Globus pallidus (tissue), 1 donor: Measurements from ENCODE around the gene CPNE9.

Experiments
- DNase-seq: peaks from one replicate; pipeline ENCODE4 v3.0.0-alpha.2; 2015; ENCODE audit warnings: low spot score

Gene CPNE9

DNA sequence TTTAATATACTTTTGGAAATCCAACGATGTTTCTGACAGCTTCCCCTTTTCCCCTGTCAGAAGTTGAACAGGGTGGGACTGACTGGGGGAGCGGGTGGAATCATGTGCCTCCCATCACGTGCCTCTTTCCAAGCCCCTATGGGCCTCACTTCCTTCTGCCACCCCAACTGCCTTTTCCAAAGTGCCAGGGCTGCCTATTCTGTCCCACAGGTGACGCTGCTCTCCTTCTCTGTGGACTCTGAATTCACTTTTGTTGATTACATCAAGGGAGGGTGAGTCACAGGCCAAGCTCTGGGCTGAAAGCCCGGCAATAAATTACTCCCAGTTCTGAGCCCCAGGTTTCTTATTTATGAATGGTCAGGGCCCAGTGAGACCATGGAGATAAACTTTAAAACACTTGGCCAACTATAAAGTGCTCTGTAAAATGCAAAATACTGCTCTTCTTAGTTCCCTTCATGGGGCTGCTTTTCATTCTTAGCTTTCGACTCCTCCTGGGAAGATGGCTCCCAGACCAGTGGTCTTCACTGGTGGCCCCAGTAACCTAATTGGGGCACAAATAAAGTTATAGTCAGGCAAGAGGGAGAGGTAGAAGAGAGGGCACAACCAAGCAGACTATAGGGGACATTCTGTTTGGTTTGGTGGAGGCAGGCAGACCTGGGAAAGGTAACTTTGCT lies 12.3 kb downstream of the CPNE9 start:
- DNase-seq: peak; percentile 66

DNA sequence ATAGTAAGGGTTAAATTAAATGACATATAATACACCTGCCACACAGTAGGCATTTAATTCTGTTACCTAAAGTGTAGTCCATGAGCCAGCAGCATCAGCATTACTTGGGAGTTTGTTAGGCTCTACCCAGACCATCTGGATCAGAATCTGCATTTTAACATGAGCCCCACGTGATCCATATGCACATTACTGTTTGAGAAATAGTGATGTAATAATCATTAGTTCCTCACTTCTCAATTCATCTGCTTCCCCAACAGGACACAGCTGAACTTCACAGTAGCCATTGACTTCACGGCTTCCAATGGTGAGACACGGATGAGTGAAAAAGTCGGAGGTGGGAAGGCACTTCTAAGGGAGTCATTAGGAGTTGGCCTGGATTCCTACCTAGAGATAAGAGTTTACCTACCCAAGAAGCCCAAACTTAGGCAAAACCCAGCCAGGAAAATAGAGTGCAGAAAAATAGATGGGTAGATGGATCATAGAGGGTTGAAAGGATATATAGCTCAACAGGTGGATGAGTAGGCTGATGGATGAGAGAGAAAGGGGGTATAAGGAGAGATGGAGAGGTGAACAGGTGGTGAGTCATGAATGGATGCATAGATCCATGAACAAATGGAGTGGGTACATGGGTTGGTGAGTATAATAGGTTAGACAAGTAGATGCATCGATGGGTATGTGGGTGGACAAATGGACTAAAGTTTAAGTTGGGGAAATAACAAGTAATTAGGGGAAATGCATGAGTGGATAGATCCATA lies 13.3 kb downstream of the CPNE9 start:
- no peak for DNase-seq

DNA sequence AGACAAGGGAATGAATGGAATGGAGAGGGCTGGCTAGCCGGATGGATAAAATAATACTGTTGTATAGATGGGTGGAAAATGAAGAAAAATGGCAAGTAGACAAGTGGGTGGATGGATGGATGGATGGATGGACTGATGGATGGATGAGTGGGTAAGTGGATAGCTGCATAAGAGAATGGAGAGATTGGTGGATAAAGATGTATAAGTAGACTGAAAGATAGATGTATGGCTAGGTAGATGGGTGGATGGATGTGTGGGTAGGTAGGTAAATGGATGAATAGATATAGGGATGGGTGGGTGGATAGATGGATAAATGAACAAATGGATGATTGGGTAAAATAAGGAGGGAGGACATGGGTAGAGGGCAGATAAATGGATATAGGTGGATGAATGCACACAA lies 13.9 kb downstream of the CPNE9 start:
- no peak for DNase-seq

DNA sequence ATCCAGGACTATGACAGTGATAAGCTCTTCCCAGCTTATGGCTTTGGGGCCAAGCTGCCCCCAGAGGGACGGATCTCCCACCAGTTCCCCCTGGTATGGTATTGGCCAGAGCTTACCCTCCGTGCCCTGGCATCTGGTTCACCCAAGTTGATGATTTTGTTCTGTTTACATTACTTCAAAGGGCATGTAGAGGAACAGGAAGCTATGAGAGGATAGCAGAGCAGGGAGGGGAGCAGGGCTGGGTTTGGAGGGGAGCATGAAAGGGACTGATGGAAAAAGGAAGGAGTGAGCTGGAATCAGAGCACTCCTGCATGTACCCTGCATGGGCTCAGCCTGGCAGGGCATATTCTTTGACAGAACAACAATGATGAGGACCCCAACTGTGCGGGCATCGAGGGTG lies 14.5 kb downstream of the CPNE9 start:
- DNase-seq: no peak

DNA sequence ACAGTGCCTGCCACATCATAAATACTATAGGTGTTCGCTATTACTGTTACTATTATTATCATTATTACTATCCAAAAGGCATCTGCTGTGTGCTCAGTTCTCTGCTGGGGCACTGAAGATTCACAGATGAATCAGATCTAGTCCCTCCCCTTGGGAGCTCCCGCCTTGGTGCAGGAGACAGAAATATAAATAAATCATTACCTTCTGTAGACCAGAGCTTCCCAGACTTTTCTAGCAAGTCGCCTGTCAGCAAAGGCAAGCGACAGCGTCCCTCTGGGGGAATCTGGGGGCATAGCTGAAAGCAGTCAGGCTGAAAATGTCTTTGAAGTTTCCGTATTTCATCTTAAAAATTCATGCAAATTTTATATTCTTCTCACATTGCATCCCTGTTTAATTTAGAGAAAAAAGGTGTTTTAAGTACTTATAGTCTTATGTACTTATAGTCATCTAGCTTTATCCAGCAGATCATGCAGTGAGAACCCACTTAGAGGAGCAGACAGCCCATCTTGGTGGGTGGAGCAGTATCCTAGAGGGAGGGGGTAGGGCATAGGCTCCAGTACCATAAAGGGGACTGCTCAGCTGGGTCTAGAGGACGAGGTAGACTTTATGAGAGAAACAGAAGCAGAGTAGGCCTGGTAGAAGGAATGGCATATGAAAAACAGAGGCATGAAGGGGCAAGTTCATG lies 17.5 kb downstream of the CPNE9 start:
- no peak for DNase-seq

DNA sequence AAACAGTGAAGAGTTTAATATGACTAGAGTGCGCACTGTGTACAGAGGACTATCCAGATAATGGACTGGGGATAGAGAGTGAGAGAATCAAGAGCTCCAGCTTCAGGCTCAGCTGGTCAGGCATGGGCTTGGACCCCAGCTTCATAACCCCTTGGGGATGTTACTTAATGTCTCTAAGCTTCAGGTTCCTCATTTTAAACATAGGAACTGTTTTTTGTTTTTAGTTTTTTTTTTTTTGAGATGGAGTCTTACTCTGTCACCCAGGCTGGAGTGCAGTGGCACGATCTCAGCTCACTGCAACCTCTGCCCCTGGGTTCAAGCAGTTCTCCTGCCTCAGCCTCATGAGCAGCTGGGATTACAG lies 18.0 kb downstream of the CPNE9 start:
- no peak for DNase-seq

DNA sequence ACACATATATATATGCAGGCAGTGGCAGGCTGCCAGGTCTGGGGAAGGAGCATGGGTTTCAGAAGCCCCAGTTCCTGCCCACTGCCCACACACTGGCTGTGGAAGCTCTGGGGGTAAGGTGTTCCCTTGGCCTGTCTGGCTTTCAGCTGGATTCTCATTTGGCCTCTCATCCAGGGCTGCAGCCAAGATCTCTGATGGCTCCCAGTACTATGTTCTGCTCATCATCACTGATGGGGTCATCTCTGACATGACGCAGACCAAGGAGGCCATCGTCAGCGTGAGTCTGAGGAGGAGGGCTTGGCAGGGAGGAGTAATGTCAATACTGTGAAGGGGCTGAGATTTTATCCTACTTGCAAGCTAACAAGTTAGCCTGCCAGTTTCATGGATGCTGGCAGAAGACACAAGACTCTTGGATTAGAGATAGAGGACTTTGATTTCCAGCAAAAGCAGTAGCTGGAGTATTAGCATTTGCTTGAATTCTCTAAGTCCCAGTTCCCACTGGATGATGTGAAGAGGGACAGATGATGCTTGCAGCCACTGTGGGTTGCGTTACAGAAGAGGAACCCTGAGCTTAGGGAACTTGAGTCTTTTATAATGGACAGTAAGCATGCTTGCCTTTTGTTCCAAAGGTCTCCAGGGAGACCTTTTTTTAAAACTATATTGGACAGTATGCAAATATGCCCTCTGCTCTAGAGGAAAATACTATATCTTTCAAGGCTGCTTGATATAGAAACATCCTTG lies 22.3 kb downstream of the CPNE9 start:
- DNase-seq: no peak

DNA sequence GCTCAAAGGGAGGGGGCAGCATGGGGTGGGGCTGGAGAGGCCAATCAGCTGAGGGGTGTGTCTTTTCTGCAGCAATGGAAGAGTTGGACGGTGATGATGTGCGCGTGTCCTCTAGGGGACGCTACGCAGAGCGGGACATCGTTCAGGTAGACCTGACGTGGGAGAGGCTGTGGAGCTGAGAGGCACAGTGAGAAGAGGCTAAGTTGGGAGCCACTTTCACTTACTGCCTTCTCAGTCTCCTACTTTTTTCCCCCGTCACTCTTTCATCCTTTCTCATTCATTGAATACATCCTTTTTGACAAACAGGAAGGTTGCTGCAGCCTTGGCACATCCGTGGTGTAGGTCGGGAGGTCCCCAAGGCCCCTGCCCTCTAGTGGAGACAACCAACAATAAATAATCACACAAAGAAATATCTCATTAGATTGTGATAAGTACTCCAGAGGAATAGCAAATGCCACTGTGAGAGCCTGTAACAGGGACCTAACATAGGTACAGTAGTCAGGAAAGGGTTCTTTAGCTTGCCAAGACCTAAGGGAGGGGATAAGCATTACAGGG lies 23.5 kb downstream of the CPNE9 start:
- DNase-seq: no peak

DNA sequence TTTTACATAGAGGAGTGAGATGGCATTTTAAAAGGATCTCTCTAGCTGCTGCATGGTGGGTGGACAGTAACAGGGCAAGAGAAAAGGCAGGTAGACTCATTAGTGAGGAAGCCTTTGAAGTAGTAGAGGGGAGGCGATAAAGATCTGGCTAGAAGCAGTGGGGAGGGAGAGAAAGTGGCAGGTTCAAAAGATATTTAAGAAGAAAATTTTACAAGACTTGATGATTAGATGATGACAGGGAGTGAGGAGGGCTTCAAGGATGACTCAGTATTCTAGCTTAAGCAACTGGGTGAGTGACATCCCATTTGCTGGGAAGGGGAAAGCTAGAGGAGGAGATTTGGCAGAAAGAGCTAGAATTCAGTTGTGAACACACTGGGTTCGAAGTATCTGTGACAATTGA lies 24.1 kb downstream of the CPNE9 start:
- DNase-seq: no peak

DNA sequence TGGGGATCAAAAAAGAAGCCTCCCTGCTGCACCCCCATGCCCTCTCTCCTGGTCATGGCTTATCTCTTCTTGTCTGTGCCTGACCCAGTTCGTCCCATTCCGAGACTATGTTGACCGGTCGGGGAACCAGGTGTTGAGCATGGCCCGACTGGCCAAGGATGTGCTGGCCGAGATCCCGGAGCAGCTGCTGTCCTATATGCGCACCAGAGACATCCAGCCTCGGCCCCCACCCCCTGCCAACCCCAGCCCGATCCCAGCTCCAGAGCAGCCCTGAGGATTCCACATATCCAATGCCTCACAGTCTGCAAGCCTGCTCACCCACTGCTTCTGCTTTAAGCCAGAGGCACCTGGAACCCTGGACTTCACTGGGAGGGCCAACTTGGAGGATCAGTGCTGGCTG lies 25.8 kb downstream of the CPNE9 start:
- DNase-seq: no peak

DNA sequence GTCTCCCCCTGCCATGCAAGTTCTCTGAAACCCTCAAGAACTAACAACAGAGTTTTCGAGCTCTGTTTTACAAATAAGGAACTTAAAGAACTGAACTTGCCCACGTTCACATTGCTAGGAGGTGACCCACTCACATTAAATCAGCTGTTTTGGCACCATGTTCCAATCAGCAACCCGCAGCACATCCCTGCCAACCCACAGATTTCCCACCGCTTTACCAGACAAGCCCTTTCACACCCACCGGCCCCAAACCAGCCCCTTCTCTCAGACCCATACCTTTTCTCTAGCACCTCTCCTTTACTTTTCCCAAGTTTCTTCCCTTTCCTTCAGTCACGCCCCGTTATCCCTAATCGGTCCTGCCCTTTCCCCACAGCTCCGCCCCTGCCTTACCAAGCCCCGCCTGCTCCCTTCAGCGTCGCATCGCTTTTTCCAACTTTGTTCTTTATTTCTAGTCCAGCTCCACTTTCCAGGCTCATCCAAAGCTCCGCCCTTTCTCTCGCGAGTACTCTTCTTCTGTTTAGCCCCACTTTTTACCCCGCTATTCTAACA lies 27.1 kb downstream of the CPNE9 start:
- DNase-seq: no peak

DNA sequence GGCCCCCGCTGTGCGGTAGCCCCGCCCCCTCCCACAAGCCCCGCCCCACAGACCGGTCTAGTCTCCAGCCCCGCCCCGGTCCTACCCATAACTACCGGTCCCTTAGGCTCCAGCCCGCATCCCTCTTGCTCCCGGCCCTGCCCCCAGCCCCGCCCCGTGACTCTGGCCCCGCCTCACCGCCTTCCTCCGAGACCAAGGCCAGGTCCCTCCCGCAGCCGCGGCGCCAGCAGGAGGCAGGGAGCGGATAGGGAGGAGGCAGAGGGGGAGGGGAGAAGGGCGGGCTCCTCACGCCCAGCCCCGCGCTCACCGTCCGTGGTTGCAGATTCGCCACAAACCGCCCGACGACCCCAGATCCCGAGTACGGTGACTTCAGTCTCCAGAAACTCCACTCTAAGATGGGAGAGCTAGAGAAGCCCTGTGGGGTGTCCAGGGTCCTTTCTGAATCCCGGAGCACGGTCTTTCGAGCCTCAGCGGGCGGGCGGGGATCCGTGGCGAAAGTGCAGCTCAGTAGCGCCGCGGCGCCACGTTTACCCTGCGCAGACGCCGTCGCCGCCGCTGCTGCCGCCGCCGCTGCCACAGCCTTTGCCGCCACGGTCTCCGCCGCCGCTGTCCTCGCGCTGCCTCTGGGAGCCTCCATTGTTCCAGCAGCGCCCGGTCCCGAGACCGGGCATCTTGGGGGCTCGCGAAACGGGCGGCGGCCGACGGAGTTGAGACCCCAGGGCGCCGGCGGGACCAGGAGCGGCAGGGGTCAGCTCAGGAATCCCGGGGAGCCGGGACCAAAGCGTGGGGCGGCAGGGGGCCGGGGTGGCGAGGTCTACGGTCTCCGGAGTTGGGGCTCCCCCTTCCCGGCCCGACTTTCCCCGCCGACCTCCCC lies 27.8 kb downstream of the CPNE9 start, which contains the start of gene BRPF1:
Gene BRPF1 (plus strand): TSS at position 530 of the 874 bp plus-strand sequence. CDS start 2,406 bp downstream, outside the sequence.
- peak; percentile 100 for DNase-seq

DNA sequence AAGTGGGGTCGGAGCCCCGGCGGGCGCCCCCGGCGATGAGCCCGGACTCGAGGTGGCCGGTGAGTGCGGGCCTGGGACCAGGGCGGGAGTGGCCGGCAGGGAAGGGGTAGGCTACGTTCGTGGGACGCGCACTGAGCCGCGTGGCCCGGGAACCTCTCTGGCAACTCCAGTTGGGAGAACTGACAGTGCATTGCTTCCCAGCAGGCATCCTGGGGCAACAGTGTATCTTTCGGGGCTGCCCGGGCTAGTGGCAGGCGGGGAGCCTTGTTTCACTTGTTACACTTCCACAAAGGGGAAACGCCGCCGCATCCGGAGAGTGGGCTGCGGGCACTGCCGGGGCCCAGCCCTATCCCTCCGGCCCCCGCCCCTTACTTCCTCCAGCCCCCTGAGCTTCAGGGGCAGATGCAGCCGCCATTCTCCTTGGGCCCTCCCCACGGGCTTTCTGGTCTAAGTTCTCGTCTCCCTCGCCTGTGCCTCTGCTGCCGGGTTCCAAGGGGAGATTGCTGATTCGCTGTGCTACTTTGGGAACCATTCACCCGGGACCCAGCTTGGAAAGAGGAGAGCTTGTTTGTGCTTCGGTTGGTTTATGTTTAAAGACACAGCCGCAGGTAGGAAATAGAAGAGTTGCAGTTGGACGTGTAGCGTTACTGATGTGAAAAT lies 28.6 kb downstream of the CPNE9 start:
- no peak for DNase-seq

DNA sequence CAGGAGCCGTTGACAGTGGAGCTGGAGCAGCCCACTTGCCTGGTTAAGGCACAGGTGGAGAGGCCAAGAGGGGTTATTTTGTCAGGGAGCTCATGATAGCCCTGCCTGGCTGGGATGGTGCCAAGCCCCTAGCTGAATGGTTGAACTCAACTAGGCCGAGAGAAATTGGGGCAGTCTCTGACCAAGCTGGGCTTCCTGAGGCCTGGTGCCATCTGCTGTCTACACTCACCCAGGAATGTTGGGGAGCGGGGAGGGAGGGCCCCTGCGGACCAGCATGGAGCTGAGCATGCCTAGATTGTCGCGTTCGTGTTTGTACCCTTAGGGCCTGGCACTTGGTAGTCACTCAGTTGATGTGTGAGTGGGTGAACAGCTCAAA lies 29.1 kb downstream of the CPNE9 start:
- no peak for DNase-seq

DNA sequence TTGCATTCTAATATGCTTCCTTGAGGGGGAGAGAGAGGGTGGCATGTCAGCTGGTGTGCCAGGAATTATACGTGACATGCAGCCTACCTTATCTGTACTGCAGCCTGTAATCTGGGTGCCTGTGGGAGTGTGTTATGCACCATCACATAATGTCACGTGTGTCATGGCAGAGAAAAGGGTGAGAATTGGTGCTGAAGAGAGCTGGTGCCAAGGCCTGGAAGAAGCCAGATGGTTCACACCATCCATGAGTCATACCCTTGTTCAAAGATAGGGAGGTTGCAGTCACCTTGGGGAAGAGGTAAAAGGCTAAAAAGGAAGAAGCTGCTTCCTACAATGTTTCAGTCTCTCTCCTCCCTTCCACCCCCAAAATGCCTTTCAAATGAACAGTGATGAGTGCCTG lies 33.2 kb downstream of the CPNE9 start:
- DNase-seq: no peak

DNA sequence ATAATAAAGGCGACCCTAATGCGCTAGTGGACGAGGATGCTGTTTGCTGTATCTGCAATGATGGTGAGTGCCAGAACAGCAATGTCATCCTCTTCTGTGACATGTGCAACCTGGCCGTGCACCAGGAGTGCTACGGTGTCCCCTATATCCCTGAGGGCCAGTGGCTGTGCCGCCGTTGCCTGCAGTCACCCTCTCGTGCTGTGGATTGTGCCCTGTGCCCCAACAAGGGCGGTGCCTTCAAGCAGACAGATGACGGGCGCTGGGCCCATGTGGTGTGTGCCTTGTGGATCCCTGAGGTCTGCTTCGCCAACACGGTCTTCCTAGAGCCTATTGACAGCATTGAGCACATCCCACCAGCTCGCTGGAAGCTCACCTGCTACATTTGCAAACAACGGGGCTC lies 35.5 kb downstream of the CPNE9 start:
- no peak for DNase-seq

DNA sequence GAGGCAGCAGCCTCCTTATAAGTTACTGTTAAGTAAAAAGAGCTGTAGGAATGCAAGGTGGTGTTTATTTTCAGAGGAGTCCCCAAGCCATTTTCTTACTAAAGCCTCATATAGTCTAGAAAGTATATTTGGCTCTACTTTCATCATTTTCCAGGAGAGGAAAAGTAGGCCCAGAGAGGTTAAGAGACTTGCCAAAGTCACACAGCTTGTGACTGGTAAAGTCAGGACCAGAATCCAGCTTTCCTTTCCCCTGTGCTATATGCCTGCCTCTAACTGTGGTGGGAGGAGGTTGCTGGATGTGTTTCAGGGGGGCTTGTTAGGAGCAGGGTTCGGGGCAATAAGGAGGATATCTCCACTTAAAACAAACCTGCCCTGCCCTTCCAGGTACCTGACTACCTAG lies 38.9 kb downstream of the CPNE9 start:
- DNase-seq: no peak

DNA sequence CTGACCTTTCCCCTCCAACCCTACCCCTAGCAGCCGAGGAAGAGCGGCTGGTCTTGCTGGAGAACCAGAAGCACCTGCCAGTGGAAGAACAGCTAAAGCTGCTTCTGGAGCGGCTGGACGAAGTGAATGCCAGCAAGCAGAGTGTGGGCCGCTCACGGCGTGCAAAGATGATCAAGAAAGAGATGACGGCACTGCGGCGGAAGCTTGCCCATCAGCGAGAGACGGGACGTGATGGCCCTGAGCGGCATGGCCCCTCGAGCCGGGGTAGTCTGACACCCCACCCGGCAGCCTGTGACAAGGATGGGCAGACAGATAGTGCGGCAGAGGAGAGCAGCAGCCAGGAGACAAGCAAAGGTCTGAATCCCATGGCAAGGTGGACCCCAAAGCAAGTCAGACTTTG lies 39.9 kb downstream of the CPNE9 start:
- DNase-seq: no peak

DNA sequence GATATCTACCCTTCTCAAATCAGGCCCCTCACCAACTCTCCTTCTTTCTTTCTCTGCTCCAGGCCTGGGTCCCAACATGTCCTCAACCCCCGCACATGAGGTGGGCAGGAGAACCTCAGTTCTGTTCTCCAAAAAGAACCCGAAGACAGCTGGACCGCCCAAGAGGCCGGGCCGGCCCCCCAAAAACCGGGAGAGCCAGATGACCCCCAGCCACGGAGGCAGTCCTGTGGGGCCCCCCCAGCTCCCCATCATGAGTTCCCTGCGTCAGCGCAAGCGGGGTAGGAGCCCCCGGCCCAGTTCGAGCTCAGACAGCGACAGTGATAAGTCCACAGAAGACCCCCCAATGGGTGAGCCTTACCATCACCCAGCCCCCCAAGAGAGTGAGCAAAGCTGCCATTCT lies 40.5 kb downstream of the CPNE9 start:
- DNase-seq: no peak

DNA sequence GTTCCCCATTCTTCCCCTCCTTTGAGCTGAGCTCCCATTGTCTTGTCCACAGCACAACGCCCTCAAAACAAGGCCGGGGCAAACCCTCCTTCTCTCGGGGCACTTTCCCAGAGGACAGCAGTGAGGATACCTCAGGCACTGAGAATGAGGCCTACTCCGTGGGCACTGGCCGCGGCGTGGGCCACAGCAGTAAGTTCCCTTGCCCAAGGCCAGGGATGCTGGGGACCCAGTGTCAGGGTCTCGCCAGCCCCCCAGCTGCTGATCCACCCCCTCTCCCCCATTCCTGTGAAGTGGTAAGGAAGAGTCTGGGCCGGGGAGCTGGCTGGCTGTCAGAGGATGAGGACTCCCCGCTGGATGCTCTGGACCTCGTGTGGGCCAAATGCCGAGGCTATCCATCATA lies 41.9 kb downstream of the CPNE9 start:
- DNase-seq: no peak
